ENCODE measurements around the gene NELFCD.

NELFCD gene

GRCh38 chr20:59002874-59003399, 21.9 kb downstream of the NELFCD start:
- Histone ChIP-seq H3K27me3 (ENCODE audit: control insufficient read depth, insufficient read depth, low read length, poor library complexity, severe bottlenecking) (peaks cover 7% of the 10 kb centered on the region), H3K4me3 (ENCODE audit: insufficient read depth, low read depth, low read length) (no peak overlapping the region), H3K9me3 (ENCODE audit: control insufficient read depth, low read length) (no peaks in the 10 kb centered on the region), H3K36me3 (ENCODE audit: control insufficient read depth, insufficient read depth, low read length) (peaks cover 9% of the 10 kb centered on the region), H3K4me1 (ENCODE audit: control insufficient read depth, insufficient read depth, low read length) (peaks cover 5% of the 10 kb centered on the region), H3K27ac (ENCODE audit: insufficient read depth, low read depth, low read length, poor library complexity, severe bottlenecking) (no peak overlapping the region)
- WGBS, 2 experiments: 86 to 87% methylated on average over 17 of the region's 17 CpGs

- no peak overlapping the region for H3K4me3 ChIP-seq (ENCODE audit: insufficient read depth, low read depth, low read length)
- peaks cover 10% of the 10 kb centered on the region for H3K27me3 ChIP-seq (ENCODE audit: control insufficient read depth, insufficient read depth, low read length, poor library complexity, severe bottlenecking)
- no peaks in the 10 kb centered on the region for H3K9me3 ChIP-seq (ENCODE audit: control insufficient read depth, low read length)
- no peak overlapping the region for H3K27ac ChIP-seq (ENCODE audit: insufficient read depth, low read depth, low read length, poor library complexity, severe bottlenecking)
- H3K36me3 ChIP-seq (ENCODE audit: control insufficient read depth, insufficient read depth, low read length): peaks cover 9% of the 10 kb centered on the region
- 92% methylated on average over 16 of the region's 16 CpGs for WGBS, 2 experiments
- peaks cover 5% of the 10 kb centered on the region for H3K4me1 ChIP-seq (ENCODE audit: control insufficient read depth, insufficient read depth, low read length)
Observed at GRCh38 chr20:59003836-59004492, 22.9 kb downstream of the NELFCD start.

GRCh38 chr20:59004493-59004762, 23.4 kb downstream of the NELFCD start:
- Histone ChIP-seq H3K4me3 (ENCODE audit: insufficient read depth, low read depth, low read length) (no peak overlapping the region), H3K9me3 (ENCODE audit: control insufficient read depth, low read length) (no peaks in the 10 kb centered on the region), H3K4me1 (ENCODE audit: control insufficient read depth, insufficient read depth, low read length) (peaks cover 5% of the 10 kb centered on the region), H3K27ac (ENCODE audit: insufficient read depth, low read depth, low read length, poor library complexity, severe bottlenecking) (no peak overlapping the region), H3K27me3 (ENCODE audit: control insufficient read depth, insufficient read depth, low read length, poor library complexity, severe bottlenecking) (peaks cover 10% of the 10 kb centered on the region), H3K36me3 (ENCODE audit: control insufficient read depth, insufficient read depth, low read length) (peaks cover 9% of the 10 kb centered on the region)
- WGBS, 2 experiments: 90 to 95% methylated on average over 4 of the region's 4 CpGs

GRCh38 chr20:59004763-59005522, 23.9 kb downstream of the NELFCD start:
- H3K9me3 ChIP-seq (ENCODE audit: control insufficient read depth, low read length): no peaks in the 10 kb centered on the region
- peaks cover 5% of the 10 kb centered on the region for H3K4me1 ChIP-seq (ENCODE audit: control insufficient read depth, insufficient read depth, low read length)
- H3K27me3 ChIP-seq (ENCODE audit: control insufficient read depth, insufficient read depth, low read length, poor library complexity, severe bottlenecking): peaks cover 10% of the 10 kb centered on the region
- peaks cover 9% of the 10 kb centered on the region for H3K36me3 ChIP-seq (ENCODE audit: control insufficient read depth, insufficient read depth, low read length)
- no peak overlapping the region for H3K4me3 ChIP-seq (ENCODE audit: insufficient read depth, low read depth, low read length)
- no peak overlapping the region for H3K27ac ChIP-seq (ENCODE audit: insufficient read depth, low read depth, low read length, poor library complexity, severe bottlenecking)
- WGBS, 2 experiments: 91 to 92% methylated on average over 17 of the region's 17 CpGs

- Histone ChIP-seq H3K4me1 (ENCODE audit: control insufficient read depth, insufficient read depth, low read length) (peaks cover 9% of the 10 kb centered on the region), H3K27me3 (ENCODE audit: control insufficient read depth, insufficient read depth, low read length, poor library complexity, severe bottlenecking) (peaks cover 10% of the 10 kb centered on the region), H3K27ac (ENCODE audit: insufficient read depth, low read depth, low read length, poor library complexity, severe bottlenecking) (no peak overlapping the region), H3K36me3 (ENCODE audit: control insufficient read depth, insufficient read depth, low read length) (peaks cover 6% of the 10 kb centered on the region), H3K4me3 (ENCODE audit: insufficient read depth, low read depth, low read length) (no peak overlapping the region), H3K9me3 (ENCODE audit: control insufficient read depth, low read length) (no peaks in the 10 kb centered on the region)
- WGBS, 2 experiments: 90 to 97% methylated on average over 3 of the region's 3 CpGs
Observed at GRCh38 chr20:59005523-59006166, 24.6 kb downstream of the NELFCD start.

- H3K4me3 ChIP-seq (ENCODE audit: insufficient read depth, low read depth, low read length): peak overlapping the region; percentile 59
- WGBS, 2 experiments: 77 to 80% methylated on average over 29 of the region's 29 CpGs
Observed at GRCh38 chr20:59006167-59006863, 25.3 kb downstream of the NELFCD start.

GRCh38 chr20:59006864-59007664, 26.0 kb downstream of the NELFCD start, which contains the start of gene CTSZ:
Gene CTSZ, minus strand, starts transcription at chr20:59007254. Its CDS starts 126 bp downstream, at chr20:59007128.
- Histone ChIP-seq H3K27ac (ENCODE audit: insufficient read depth, low read depth, low read length, poor library complexity, severe bottlenecking) (no peak within 1 kb of the TSS), H3K27me3 (ENCODE audit: control insufficient read depth, insufficient read depth, low read length, poor library complexity, severe bottlenecking) (peaks cover 10% of the 10 kb centered on the region), H3K36me3 (ENCODE audit: control insufficient read depth, insufficient read depth, low read length) (no peaks in the 10 kb centered on the region), H3K9me3 (ENCODE audit: control insufficient read depth, low read length) (no peaks in the 10 kb centered on the region), H3K4me1 (ENCODE audit: control insufficient read depth, insufficient read depth, low read length) (peaks cover 10% of the 10 kb centered on the region), H3K4me3 (ENCODE audit: insufficient read depth, low read depth, low read length) (peak within 1 kb of the TSS; percentile 59)
- 7 to 9% methylated on average over 82 of the region's 82 CpGs for WGBS, 2 experiments

More at GRCh38 chr20:59006167-59006863, 25.3 kb downstream of the NELFCD start:
- no peaks in the 10 kb centered on the region for H3K36me3 ChIP-seq (ENCODE audit: control insufficient read depth, insufficient read depth, low read length)
- peaks cover 10% of the 10 kb centered on the region for H3K27me3 ChIP-seq (ENCODE audit: control insufficient read depth, insufficient read depth, low read length, poor library complexity, severe bottlenecking)
- H3K9me3 ChIP-seq (ENCODE audit: control insufficient read depth, low read length): no peaks in the 10 kb centered on the region
- H3K27ac ChIP-seq (ENCODE audit: insufficient read depth, low read depth, low read length, poor library complexity, severe bottlenecking): no peak overlapping the region
- peaks cover 10% of the 10 kb centered on the region for H3K4me1 ChIP-seq (ENCODE audit: control insufficient read depth, insufficient read depth, low read length)

GRCh38 chr20:59007665-59008511, 26.8 kb downstream of the NELFCD start:
- Histone ChIP-seq H3K27me3 (ENCODE audit: control insufficient read depth, insufficient read depth, low read length, poor library complexity, severe bottlenecking) (peaks cover 10% of the 10 kb centered on the region), H3K36me3 (ENCODE audit: control insufficient read depth, insufficient read depth, low read length) (no peaks in the 10 kb centered on the region), H3K4me1 (ENCODE audit: control insufficient read depth, insufficient read depth, low read length) (peaks cover 8% of the 10 kb centered on the region), H3K9me3 (ENCODE audit: control insufficient read depth, low read length) (no peaks in the 10 kb centered on the region), H3K27ac (ENCODE audit: insufficient read depth, low read depth, low read length, poor library complexity, severe bottlenecking) (no peak overlapping the region), H3K4me3 (ENCODE audit: insufficient read depth, low read depth, low read length) (peak overlapping the region; percentile 59)
- WGBS, 2 experiments: 91% methylated on average over 24 of the region's 24 CpGs
